K562 (cell line): ENCODE data around the gene SPEG. TPM values are rescaled to one million over a fixed set of nuclear protein-coding genes. Genes with fewer than 3 reads are reported as not detected.

Experiments
- BRCA1 ChIP-seq, 2 experiments: fragments of 450-650 bp in 1 of 2; sonication (generic) in 1 of 2; formaldehyde crosslinking in 1 of 2; IDR thresholded peaks; 2 replicates each; pipeline versions ENCODE4 v1.5.0 to v1.6.1; 2017 to 2020; ENCODE audit warnings: mild to moderate bottlenecking in 1 of 2, missing genetic modification reagents in 1 of 2
- CXXC5 ChIP-seq: fragments of 250-450 bp; sonication (Bioruptor Pico); IDR thresholded peaks from 2 replicates; pipeline ENCODE4 v1.8.0; 2022; ENCODE audit warnings: inconsistent platforms, mild to moderate bottlenecking, moderate library complexity
- DACH1 ChIP-seq: fragments of 450-650 bp; IDR thresholded peaks from 2 replicates; pipeline ENCODE4 v1.6.1; 2018; ENCODE audit not compliant: partially characterized antibody
- ETV1 ChIP-seq: fragments of 450-650 bp; conservative IDR thresholded peaks from 2 replicates; pipeline ENCODE4 v1.6.1; 2016; ENCODE audit warnings: missing genetic modification characterization, control low read depth, low read depth, missing compliant biosample characterization
- FOXO4 ChIP-seq: fragments of 450-650 bp; formaldehyde crosslinking; IDR thresholded peaks from 2 replicates; pipeline ENCODE4 v1.4.0; 2020; ENCODE audit warnings: mild to moderate bottlenecking, moderate library complexity
- FUS ChIP-seq: fragments of 200-400 bp; formaldehyde crosslinking; optimal IDR thresholded peaks from 2 replicates; pipeline ENCODE3; 2017; ENCODE audit warnings: low read depth, low read length
- GABPB1 ChIP-seq: sonication (generic); formaldehyde crosslinking; IDR thresholded peaks from 2 replicates; pipeline ENCODE4 v1.8.0; 2022; ENCODE audit warnings: mild to moderate bottlenecking, missing genetic modification reagents
- MAFF ChIP-seq: IDR thresholded peaks from 2 replicates; pipeline ENCODE4 v1.6.1; 2012; ENCODE audit warnings: low read length, improper control_type of control experiment
- MTA2 ChIP-seq: fragments of 450-650 bp; IDR thresholded peaks from 2 replicates; pipeline ENCODE4 v1.6.1; 2016; ENCODE audit warnings: low read depth
- RAD21 ChIP-seq, 2 experiments: fragments of 250-450 bp in 1 of 2; fragments of 450-650 bp in 1 of 2; sonication (Bioruptor Pico) in 1 of 2; formaldehyde crosslinking in 1 of 2; IDR thresholded peaks in 1 of 2; conservative IDR thresholded peaks in 1 of 2; 2 replicates each; pipeline versions ENCODE4 v1.4.0 to v1.8.0; 2020 to 2022; ENCODE audit warnings: mild to moderate bottlenecking in 2 of 2, moderate library complexity in 1 of 2
- RBM34 ChIP-seq: fragments of 200-400 bp; formaldehyde crosslinking; IDR thresholded peaks from 2 replicates; pipeline ENCODE4 v1.6.1; 2018; ENCODE audit warnings: low read length, borderline replicate concordance; ENCODE audit not compliant: insufficient read depth
- RREB1 ChIP-seq: fragments of 250-450 bp; sonication (Bioruptor Pico); IDR thresholded peaks from 2 replicates; pipeline ENCODE4 v1.4.0; 2020
- SMAD3 ChIP-seq: fragments of 450-650 bp; formaldehyde crosslinking; conservative IDR thresholded peaks from 2 replicates; pipeline ENCODE4 v1.4.0; 2020; ENCODE audit warnings: mild to moderate bottlenecking
- ZNF586 ChIP-seq: fragments of 450-650 bp; formaldehyde crosslinking; conservative IDR thresholded peaks from 2 replicates; pipeline ENCODE4 v1.4.0; 2020; ENCODE audit warnings: mild to moderate bottlenecking, moderate library complexity
- ZNF644 ChIP-seq: fragments of 200-800 bp; sonication (Bioruptor generic); IDR thresholded peaks from 2 replicates; pipeline ENCODE4 v1.6.1; 2016; ENCODE audit warnings: low read depth, missing genetic modification characterization, missing compliant biosample characterization
- polyA plus RNA-seq, 8 experiments: library from polyadenylated mRNA; depleted of rRNA in 4 of 8; stranded (reverse) in 5 of 8; unstranded in 3 of 8; fragments of >200 nt; fragmentation: Nextera tagmentation in 2 of 8; fragmentation: Illumina TruSeq in 1 of 8; extraction: Ambion mirVana in 2 of 8; extraction: Trizol in 1 of 8; gene quantifications; 2 replicates each; pipeline versions ENCODE4 v1.2.1 to v1.2.3, GENCODE V29; 2011 to 2014; ENCODE audit warnings: inconsistent platforms in 1 of 8, missing spikeins in 1 of 8
- total RNA-seq, 7 experiments: library from RNA; depleted of rRNA in 6 of 7; stranded (reverse); fragments of >200 nt in 6 of 7; fragmentation: Illumina TruSeq in 2 of 7; extraction: Trizol in 2 of 7; gene quantifications; 2 replicates each; pipeline versions ENCODE4 v1.2.1 to v1.2.3, GENCODE V29; 2011 to 2021; ENCODE audit warnings: low replicate concordance in 1 of 7
- TF ChIP-seq, protein P1 (sequence below): sonication (generic); formaldehyde crosslinking; IDR thresholded peaks from 2 replicates; pipeline ENCODE4 v1.8.1; 2023; ENCODE audit warnings: mild to moderate bottlenecking, missing genetic modification reagents
- TF ChIP-seq, protein P2 (sequence below): fragments of 450-650 bp; formaldehyde crosslinking; conservative IDR thresholded peaks from 2 replicates; pipeline ENCODE4 v1.4.0; 2022; ENCODE audit warnings: mild to moderate bottlenecking, missing genetic modification characterization

SPEG gene
- total and polyA plus RNA-seq, 9 of the 15 experiments (the other 6 are each of a cell fraction or from before 2014, with no cell fraction given), result 0.49 to 8.7 (median 3.0) TPM

DNA sequence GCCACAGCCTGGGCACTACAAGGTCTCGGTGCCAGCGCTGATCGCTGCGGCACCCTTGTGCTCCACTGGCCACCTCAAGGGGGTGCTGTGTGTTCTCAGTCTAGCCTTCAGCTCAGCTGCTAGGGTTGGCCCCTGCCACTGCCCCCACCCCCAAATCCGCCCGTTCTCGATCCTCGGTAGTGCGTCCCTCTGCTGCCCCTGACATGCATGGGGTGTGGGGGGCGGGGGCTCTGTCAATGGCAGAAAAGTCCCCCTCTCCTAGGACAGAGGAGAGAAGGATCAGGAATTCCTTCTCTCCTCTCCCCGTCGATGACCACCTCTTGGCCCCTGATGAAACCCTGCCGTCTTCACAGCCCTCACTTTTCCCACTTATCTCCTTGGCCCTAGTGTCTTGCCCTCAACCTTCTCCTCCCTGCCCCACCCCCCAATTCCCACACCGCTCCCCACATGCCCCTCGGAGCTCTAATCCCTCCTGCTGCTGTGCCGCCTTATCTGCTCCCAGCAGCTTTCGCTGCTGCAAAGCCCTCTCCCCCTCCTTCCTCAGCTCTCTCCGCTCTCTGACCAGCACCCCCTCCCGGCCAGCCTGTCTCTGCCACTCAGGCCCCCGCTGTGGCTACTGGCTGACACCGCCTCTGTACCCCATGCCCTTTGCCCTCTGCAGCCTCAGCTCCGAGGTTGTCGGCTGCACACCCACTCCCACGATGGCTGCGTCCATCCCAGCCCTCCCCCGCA is 75.3 kb downstream of the SPEG start (continued):
- TF ChIP-seq FOXO4 (CRISPR knock-in tag) (no peak), ZNF644 (tag) (peak; percentile 79; the same call in 1 of the 2 replicates), SMAD3 (CRISPR knock-in tag) (no peak; the same call in 1 of the 2 replicates), ETV1 (tag) (peak; percentile 59), MAFF (no peak), RREB1 (no peak), RBM34 (no peak), RAD21 (CRISPR knock-in tag; conservative IDR thresholded peaks at IDR 0.05 in 1 of 2, IDR thresholded peaks at IDR 0.05 in 1 of 2) (peak; percentile 49 to 61), ZNF586 (CRISPR knock-in tag) (no peak), FUS (no peak), CXXC5 (CRISPR knock-in tag) (peak; percentile 72), DACH1 (peak; percentile 16), BRCA1 (IDR thresholded peaks at IDR 0.05) (no peak), BRCA1 (CRISPR knock-in tag; IDR thresholded peaks at IDR 0.05) (no peak), GABPB1 (CRISPR knock-in tag) (peak; percentile 56; the same call in 1 of the 2 replicates), MTA2 (peak; percentile 97)
- TF ChIP-seq, protein P1, sequence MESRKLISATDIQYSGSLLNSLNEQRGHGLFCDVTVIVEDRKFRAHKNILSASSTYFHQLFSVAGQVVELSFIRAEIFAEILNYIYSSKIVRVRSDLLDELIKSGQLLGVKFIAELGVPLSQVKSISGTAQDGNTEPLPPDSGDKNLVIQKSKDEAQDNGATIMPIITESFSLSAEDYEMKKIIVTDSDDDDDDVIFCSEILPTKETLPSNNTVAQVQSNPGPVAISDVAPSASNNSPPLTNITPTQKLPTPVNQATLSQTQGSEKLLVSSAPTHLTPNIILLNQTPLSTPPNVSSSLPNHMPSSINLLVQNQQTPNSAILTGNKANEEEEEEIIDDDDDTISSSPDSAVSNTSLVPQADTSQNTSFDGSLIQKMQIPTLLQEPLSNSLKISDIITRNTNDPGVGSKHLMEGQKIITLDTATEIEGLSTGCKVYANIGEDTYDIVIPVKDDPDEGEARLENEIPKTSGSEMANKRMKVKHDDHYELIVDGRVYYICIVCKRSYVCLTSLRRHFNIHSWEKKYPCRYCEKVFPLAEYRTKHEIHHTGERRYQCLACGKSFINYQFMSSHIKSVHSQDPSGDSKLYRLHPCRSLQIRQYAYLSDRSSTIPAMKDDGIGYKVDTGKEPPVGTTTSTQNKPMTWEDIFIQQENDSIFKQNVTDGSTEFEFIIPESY (CRISPR knock-in tag), result no peak; the same call in 1 of the 2 replicates
- TF ChIP-seq, protein P2, sequence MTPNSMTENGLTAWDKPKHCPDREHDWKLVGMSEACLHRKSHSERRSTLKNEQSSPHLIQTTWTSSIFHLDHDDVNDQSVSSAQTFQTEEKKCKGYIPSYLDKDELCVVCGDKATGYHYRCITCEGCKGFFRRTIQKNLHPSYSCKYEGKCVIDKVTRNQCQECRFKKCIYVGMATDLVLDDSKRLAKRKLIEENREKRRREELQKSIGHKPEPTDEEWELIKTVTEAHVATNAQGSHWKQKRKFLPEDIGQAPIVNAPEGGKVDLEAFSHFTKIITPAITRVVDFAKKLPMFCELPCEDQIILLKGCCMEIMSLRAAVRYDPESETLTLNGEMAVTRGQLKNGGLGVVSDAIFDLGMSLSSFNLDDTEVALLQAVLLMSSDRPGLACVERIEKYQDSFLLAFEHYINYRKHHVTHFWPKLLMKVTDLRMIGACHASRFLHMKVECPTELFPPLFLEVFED (CRISPR knock-in tag), result no peak
